Endothelial cell of umbilical vein (primary cell): ENCODE results near the gene UBE2E2.

Source experiments
- CTCF ChIP-seq, 2 donors: IDR thresholded peaks; 1 replicate in 1 of 2; 2 replicates in 1 of 2; pipeline ENCODE4 v1.5.1; 2011; ENCODE audit warnings: low read length in 2 of 2, mild to moderate bottlenecking in 2 of 2, moderate library complexity in 2 of 2, control low read depth in 1 of 2, inconsistent platforms in 1 of 2, low read depth in 1 of 2; ENCODE audit not compliant: insufficient read depth in 1 of 2; ENCODE audit errors: extremely low read depth in 1 of 2
- POLR2A ChIP-seq: IDR thresholded peaks from 2 replicates; pipeline ENCODE4 v1.6.1; 2012; ENCODE audit warnings: low read depth, mild to moderate bottlenecking, control low read depth, low read length

GRCh38 chr3:23389686-23390085, 186.6 kb downstream of the UBE2E2 start:
- TF ChIP-seq POLR2A (no peak), CTCF (IDR thresholded peaks at IDR 0.05; ENCODE audit: extremely low read depth in 1 of 2, insufficient read depth in 1 of 2, low read depth in 1 of 2, low read length in 2 of 2) (no peak)
